Measurements from ENCODE around the gene PLCL1.

- TF ChIP-seq POLR2A (IDR thresholded peaks at IDR 0.05): no peak
- TF ChIP-seq CTCF (IDR thresholded peaks at IDR 0.05): no peak
- TF ChIP-seq POLR2AphosphoS5 (IDR thresholded peaks at IDR 0.05): no peak
Measured at GRCh38 chr2:197990356-197990755, 186.0 kb downstream of the PLCL1 start.

Measured in breast epithelium (tissue), 3 donors.